Measurements from ENCODE around the gene HLA-A. TPM values are rescaled to one million over a fixed set of nuclear protein-coding genes. Genes with fewer than 3 reads are reported as not detected.

Gene HLA-A
- total RNA-seq: 1,000 to 10,000 TPM; 1,261 to 1,795 TPM

DNA sequence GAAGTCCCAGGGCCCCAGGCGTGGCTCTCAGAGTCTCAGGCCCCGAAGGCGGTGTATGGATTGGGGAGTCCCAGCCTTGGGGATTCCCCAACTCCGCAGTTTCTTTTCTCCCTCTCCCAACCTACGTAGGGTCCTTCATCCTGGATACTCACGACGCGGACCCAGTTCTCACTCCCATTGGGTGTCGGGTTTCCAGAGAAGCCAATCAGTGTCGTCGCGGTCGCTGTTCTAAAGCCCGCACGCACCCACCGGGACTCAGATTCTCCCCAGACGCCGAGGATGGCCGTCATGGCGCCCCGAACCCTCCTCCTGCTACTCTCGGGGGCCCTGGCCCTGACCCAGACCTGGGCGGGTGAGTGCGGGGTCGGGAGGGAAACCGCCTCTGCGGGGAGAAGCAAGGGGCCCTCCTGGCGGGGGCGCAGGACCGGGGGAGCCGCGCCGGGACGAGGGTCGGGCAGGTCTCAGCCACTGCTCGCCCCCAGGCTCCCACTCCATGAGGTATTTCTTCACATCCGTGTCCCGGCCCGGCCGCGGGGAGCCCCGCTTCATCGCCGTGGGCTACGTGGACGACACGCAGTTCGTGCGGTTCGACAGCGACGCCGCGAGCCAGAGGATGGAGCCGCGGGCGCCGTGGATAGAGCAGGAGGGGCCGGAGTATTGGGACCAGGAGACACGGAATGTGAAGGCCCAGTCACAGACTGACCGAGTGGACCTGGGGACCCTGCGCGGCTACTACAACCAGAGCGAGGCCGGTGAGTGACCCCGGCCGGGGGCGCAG is at the start of gene HLA-A:
HLA-A (plus strand) TSS at position 258 of the 778 bp plus-strand sequence; CDS start at position 280, 22 bp downstream.
- Mint-ChIP-seq H3K27ac (peak within 1 kb of the TSS; percentile 99), H3K9me3 (peaks cover 0 to 2% of the 10 kb centered on the region in 2 donors), H3K27me3 (ENCODE audit: low read depth) (no peaks in the 10 kb centered on the region), H3K4me3 (peak within 1 kb of the TSS; percentile 96 to 98), H3K36me3 (ENCODE audit: insufficient read depth in 2 of 2) (peaks cover 36 to 37% of the 10 kb centered on the region in 2 donors), H3K4me1 (ENCODE audit: low read depth) (peaks cover 53% of the 10 kb centered on the region)
- peak; percentile 88 to 90 for ATAC-seq (replicated peaks in 1 of 2)
- peak; percentile 93 to 94 for DNase-seq

DNA sequence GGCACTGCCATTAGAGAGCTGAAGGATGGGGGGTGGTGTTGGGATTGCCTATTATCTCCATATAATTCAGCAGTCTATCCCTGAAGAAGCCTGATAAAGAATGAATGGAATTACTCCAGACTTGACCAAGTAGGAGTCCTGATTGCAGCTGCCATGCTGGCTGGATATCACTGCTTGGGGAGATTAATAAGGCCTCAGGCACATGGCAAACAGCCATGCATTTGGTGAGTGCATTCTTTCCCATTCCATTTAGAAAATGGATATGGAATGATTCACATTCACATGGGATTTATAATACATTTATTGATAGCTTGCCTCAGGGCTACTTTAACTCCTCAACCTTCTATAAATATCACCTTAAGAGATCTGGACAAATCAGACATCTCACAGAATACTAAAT is 49.6 kb upstream of the HLA-A start:
- Mint-ChIP-seq H3K27ac (no peak overlapping the region), H3K36me3 (ENCODE audit: insufficient read depth in 2 of 2) (peaks cover 2% of the 10 kb centered on the region in 2 donors), H3K9me3 (no peaks in the 10 kb centered on the region), H3K4me1 (ENCODE audit: low read depth) (peaks cover 9% of the 10 kb centered on the region), H3K27me3 (ENCODE audit: low read depth) (peaks cover 6% of the 10 kb centered on the region), H3K4me3 (no peak overlapping the region)
- DNase-seq: no peak
- ATAC-seq (replicated peaks in 1 of 2): no peak

DNA sequence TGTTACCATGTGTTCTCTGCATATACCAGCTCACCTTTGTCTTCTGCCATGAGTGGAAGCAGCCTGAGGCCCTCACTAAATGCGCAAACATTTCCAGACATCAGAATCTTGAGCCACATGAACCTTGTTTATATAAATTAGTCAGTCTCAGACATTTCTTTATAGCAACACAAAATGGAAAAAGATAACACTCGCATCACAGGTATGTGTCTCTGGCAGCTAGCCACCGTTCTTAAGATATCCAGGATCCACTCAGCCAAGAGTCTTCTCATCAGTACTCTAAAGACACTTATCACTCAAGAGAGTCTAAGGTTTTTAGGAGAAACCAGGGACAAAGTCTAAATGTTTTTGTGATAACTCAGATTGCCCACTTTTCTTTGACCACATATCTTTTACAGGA is 43.1 kb upstream of the HLA-A start:
- no peak for ATAC-seq (replicated peaks in 1 of 2)
- Mint-ChIP-seq H3K9me3 (peaks cover 0 to 5% of the 10 kb centered on the region in 2 donors), H3K4me1 (ENCODE audit: low read depth) (no peaks in the 10 kb centered on the region)

DNA sequence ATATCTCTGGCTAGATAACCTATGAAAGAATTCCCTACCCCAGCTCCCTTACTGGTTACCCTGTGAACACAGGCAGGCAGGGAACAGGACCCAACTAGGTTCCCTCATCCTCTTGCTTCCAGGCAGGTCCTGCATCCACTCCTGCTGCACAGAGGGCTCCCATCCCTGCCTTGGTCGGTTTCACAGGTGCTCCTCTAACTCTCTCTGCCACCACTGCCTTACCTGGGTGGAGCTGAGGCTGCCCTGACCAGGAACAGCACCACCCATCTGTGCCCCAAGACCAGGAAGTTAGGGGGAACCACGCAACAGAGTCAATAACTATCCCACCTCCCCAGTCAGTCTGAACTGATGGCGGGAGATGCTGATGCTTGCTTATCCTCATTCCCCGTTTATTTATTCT is 37.0 kb upstream of the HLA-A start:
- H3K9me3 Mint-ChIP-seq: no peaks in the 10 kb centered on the region

More for the DNA sequence above, 43.1 kb upstream of the HLA-A start:
- Mint-ChIP-seq H3K4me3 (no peak overlapping the region), H3K27ac (no peak overlapping the region), H3K36me3 (ENCODE audit: insufficient read depth in 2 of 2) (no peaks in the 10 kb centered on the region), H3K27me3 (ENCODE audit: low read depth) (peaks cover 5% of the 10 kb centered on the region)
- no peak for DNase-seq

DNA sequence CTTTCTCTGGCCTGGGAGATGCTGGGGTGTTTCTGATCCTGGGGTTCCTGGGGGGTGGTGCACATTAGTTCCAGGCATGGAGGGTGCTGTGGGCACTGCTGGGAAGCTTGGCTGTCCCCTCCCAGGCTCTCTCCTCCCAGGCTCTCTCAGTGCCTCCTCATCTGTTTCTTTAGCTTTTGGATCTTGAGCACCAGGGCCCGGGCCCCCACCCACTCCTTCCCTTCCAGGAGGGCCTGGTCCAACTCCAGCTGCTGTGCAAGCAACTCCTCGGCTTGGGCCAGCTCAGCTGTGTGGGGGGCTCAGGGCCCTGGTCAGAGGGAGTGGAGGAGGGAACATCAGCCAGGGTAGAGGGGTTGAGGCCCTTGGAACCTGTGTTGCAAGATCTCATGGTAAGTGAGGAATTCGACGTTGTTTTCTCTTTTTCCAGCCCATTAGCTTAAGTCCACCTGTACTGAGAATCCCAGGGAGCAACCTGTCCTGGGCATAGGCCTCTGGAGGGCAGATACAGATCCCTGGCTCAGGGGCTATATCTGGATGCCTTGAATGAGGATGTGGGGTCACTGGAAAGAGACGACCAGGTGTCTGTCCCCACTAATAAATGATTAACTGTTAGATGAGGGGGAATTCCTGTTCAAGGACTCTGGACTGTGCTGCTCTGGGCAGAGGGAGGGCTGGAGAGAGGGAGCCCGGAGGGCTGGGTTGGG is 34.5 kb upstream of the HLA-A start:
- peaks cover 26% of the 10 kb centered on the region for H3K27me3 Mint-ChIP-seq (ENCODE audit: low read depth)
- H3K9me3 Mint-ChIP-seq: no peaks in the 10 kb centered on the region
- no peaks in the 10 kb centered on the region for H3K36me3 Mint-ChIP-seq (ENCODE audit: insufficient read depth in 2 of 2)
- H3K27ac Mint-ChIP-seq: no peak overlapping the region
- DNase-seq (no peak), ATAC-seq (replicated peaks in 1 of 2) (no peak)
- H3K4me1 Mint-ChIP-seq (ENCODE audit: low read depth): peaks cover 20% of the 10 kb centered on the region
- H3K4me3 Mint-ChIP-seq: no peak overlapping the region

More for the DNA sequence above, 37.0 kb upstream of the HLA-A start:
- H3K27ac Mint-ChIP-seq: no peak overlapping the region
- ATAC-seq (replicated peaks in 1 of 2): no peak
- no peak for DNase-seq
- H3K36me3 Mint-ChIP-seq (ENCODE audit: insufficient read depth in 2 of 2): no peaks in the 10 kb centered on the region
- peaks cover 13% of the 10 kb centered on the region for H3K27me3 Mint-ChIP-seq (ENCODE audit: low read depth)
- H3K4me3 Mint-ChIP-seq: no peak overlapping the region
- H3K4me1 Mint-ChIP-seq (ENCODE audit: low read depth): peaks cover 10% of the 10 kb centered on the region

DNA sequence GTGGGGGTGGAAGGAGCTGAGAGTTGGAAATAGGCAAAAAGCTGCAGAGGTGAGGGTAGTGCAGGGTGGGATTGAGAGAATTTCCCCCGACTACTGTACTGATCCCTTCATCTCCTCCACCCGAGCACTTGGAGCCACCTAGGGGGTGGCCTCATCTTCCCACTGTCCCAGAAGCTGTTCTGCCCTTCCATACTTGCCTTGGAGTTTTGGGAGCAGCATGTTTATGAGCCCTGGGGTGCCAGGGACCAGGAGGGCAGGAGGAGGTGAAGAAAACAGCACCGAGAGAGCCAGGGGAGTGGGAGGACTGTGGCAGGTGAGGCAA is 34.0 kb upstream of the HLA-A start:
- H3K4me1 Mint-ChIP-seq (ENCODE audit: low read depth): peaks cover 20% of the 10 kb centered on the region
- H3K27ac Mint-ChIP-seq: no peak overlapping the region
- no peaks in the 10 kb centered on the region for H3K36me3 Mint-ChIP-seq (ENCODE audit: insufficient read depth in 2 of 2)
- ATAC-seq (replicated peaks in 1 of 2): no peak
- no peak for DNase-seq
- no peak overlapping the region for H3K4me3 Mint-ChIP-seq
- peaks cover 31% of the 10 kb centered on the region for H3K27me3 Mint-ChIP-seq (ENCODE audit: low read depth)
- H3K9me3 Mint-ChIP-seq: no peaks in the 10 kb centered on the region

DNA sequence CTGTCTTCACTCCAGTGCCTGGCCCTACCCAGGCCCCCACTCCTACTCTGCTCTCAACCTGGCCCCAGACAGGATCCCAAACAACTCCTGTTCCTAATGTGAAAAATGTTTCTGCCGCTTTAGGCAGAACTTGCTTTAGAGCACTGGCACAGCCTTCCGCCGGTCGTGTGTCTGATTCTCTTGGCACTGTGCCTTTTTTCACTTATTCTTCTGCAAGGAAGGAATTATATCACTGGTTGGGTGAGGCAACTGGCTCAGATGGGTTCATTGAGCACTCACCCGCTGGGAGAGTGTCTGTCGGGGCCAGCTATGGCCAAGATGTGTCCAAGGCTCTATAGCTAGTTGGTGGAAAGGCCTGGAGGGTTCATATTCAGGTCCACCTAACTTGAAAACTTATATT is 33.6 kb upstream of the HLA-A start:
- no peaks in the 10 kb centered on the region for H3K9me3 Mint-ChIP-seq
- H3K27ac Mint-ChIP-seq: no peak overlapping the region
- H3K4me1 Mint-ChIP-seq (ENCODE audit: low read depth): peaks cover 20% of the 10 kb centered on the region
- peaks cover 32% of the 10 kb centered on the region for H3K27me3 Mint-ChIP-seq (ENCODE audit: low read depth)
- no peak for DNase-seq
- H3K4me3 Mint-ChIP-seq: no peak overlapping the region
- no peak for ATAC-seq (replicated peaks in 1 of 2)
- H3K36me3 Mint-ChIP-seq (ENCODE audit: insufficient read depth in 2 of 2): no peaks in the 10 kb centered on the region

DNA sequence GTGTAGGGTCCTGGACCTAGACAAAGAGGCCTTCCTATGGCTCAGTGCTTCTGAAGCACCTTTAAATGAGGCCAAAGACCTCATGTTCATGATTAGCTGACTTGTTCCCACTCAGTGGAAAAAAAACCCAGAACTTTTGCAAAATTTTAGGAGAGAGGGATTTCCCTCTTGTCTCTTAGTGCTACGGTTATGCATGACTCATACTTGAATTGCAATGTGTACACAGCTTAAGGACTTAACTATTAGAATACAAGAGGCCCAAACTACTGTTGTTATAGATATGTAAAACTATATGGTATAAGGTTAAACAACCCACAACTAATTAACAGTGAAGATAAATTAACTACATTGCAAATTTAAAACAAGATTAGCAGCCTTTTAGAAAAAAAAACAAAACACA is 32.3 kb upstream of the HLA-A start:
- DNase-seq: no peak
- Mint-ChIP-seq H3K27ac (no peak overlapping the region), H3K36me3 (ENCODE audit: insufficient read depth in 2 of 2) (no peaks in the 10 kb centered on the region), H3K4me3 (no peak overlapping the region), H3K27me3 (ENCODE audit: low read depth) (peaks cover 32% of the 10 kb centered on the region), H3K4me1 (ENCODE audit: low read depth) (peaks cover 20% of the 10 kb centered on the region), H3K9me3 (no peaks in the 10 kb centered on the region)
- ATAC-seq (replicated peaks in 1 of 2): peak; percentile 48 to 56

DNA sequence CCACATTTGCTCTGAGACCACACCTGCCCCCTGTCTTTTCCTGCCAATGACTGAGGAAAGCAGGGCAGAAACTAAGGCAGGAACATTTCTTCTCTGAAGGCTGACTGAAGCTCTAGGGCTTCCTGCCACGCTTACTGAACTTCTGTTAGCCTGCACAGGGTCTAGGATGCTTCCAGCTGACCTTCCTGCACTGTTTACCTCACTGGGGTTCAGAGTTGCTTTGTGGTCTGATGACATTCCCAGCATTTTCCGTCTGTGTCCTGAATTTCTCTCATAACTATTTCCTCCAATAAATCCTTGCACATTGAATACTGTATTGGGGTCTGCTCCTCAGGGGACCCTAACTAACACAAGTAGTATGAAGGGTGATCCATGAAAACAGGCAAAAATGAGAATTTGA is 29.5 kb upstream of the HLA-A start:
- ATAC-seq (replicated peaks in 1 of 2): no peak
- H3K9me3 Mint-ChIP-seq: no peaks in the 10 kb centered on the region
- DNase-seq: no peak
- no peaks in the 10 kb centered on the region for H3K36me3 Mint-ChIP-seq (ENCODE audit: insufficient read depth in 2 of 2)
- H3K4me1 Mint-ChIP-seq (ENCODE audit: low read depth): peaks cover 20% of the 10 kb centered on the region
- H3K27ac Mint-ChIP-seq: no peak overlapping the region
- H3K4me3 Mint-ChIP-seq: no peak overlapping the region
- peaks cover 19% of the 10 kb centered on the region for H3K27me3 Mint-ChIP-seq (ENCODE audit: low read depth)

DNA sequence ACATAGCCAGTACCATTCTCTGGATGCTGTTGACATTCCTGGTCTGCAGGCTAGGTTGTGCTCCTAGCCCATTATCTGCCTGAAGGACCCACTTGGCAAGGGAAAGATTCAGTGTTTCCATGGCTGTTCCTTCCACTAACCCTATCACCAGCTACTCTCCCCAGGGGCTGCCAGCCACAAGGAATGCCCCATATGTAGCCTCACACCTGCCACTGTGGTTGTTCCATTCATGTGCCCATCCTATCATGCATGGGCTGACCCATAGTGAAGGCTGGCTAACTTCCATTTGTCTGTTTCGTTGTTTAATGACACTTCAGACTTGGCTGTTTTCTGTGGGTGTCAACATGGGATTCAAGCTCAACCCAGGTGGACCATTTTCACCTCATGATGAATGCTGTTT is 25.6 kb upstream of the HLA-A start:
- no peak overlapping the region for H3K27ac Mint-ChIP-seq
- H3K36me3 Mint-ChIP-seq (ENCODE audit: insufficient read depth in 2 of 2): no peaks in the 10 kb centered on the region
- H3K4me3 Mint-ChIP-seq: no peak overlapping the region
- DNase-seq (no peak), ATAC-seq (replicated peaks in 1 of 2) (no peak)
- no peaks in the 10 kb centered on the region for H3K9me3 Mint-ChIP-seq
- H3K27me3 Mint-ChIP-seq (ENCODE audit: low read depth): peaks cover 17% of the 10 kb centered on the region
- H3K4me1 Mint-ChIP-seq (ENCODE audit: low read depth): no peaks in the 10 kb centered on the region

DNA sequence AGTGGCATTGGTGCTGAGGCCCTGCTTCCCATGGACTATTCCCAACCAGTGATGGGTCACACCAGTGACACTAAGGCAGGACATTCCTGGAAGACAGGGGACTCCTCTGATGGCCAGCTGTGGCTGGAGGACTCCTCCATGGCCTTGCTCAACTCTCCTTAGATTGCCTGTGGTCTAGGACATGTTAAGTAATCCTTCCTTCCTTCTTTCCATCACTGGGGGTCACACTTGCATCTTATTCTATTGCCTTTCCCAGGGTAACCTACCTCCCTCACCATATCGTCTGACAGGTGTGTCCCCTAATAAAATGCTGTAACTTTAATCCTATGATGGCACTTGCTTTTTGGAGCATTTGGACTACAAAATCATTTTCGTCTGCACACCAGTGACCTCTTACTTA is 24.5 kb upstream of the HLA-A start:
- H3K4me3 Mint-ChIP-seq: no peak overlapping the region
- H3K27me3 Mint-ChIP-seq (ENCODE audit: low read depth): peaks cover 6% of the 10 kb centered on the region
- no peak overlapping the region for H3K27ac Mint-ChIP-seq
- DNase-seq: no peak
- no peaks in the 10 kb centered on the region for H3K36me3 Mint-ChIP-seq (ENCODE audit: insufficient read depth in 2 of 2)
- no peak for ATAC-seq (replicated peaks in 1 of 2)
- H3K4me1 Mint-ChIP-seq (ENCODE audit: low read depth): no peaks in the 10 kb centered on the region
- H3K9me3 Mint-ChIP-seq: no peaks in the 10 kb centered on the region

DNA sequence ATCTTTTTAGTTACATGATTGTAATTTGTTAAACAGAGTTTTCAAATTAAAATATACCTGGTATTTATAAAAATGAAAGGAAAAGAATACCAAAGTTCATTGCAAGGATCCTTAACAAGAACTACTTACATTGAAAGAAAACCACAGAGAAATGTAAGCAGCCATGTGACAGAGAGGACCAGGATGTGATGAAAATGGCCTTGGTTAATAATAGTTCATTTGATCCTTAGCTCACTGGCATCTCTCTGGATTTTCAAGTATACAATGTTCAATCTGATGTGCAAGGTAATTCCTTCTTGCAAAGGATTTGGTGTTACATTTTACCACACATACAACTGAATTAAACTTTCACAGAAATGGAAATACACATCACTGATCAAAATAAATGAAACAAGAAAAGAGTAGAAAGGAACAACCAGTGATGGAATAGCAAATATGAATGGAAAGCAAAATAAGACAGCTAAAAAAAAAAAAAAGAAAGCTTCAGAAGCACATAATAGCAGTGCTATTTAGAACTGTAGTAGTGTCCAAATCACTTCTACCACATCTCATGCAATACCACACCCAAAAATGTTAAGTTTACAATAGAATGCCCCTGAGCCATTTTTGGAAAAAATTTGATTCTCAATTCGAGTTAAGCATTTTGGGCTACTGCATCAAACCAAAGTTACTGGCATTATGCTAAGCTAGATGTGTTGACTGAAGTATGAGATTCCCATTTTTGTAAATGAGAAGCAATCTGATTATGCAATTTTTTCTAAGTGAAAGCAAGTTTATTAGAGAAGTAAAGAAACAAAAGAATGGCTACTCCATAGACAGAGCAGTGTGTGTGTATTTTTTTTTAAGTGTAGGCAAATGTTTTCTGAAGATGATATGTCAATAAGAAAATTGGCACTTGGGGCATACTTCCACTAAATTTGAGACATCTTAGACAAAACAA is 22.6 kb upstream of the HLA-A start:
- peaks cover 9% of the 10 kb centered on the region for H3K4me1 Mint-ChIP-seq (ENCODE audit: low read depth)
- no peaks in the 10 kb centered on the region for H3K9me3 Mint-ChIP-seq
- no peaks in the 10 kb centered on the region for H3K36me3 Mint-ChIP-seq (ENCODE audit: insufficient read depth in 2 of 2)
- H3K27me3 Mint-ChIP-seq (ENCODE audit: low read depth): no peaks in the 10 kb centered on the region
- DNase-seq (no peak), ATAC-seq (replicated peaks in 1 of 2) (no peak)
- no peak overlapping the region for H3K27ac Mint-ChIP-seq
- no peak overlapping the region for H3K4me3 Mint-ChIP-seq

DNA sequence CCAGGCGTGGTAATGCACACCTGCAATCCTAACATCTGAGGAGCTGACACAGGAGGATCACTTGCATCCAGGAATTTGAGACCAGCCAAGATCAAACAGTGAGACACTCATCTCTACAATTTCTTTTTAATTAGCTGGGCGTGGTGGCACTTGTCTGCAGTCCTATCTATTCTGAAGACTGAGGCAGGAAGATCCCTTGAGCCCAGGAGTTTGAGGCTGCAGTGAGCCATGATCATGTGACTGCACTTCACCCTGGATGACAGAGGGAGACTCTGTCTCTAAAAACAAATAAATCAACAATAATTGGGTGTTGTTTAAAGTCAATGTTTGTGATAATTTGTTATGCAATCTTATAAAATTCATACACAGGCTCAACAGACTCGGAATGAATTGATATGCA is 18.0 kb upstream of the HLA-A start:
- no peak for ATAC-seq (replicated peaks in 1 of 2)
- H3K36me3 Mint-ChIP-seq (ENCODE audit: insufficient read depth in 2 of 2): peaks cover 2 to 3% of the 10 kb centered on the region in 2 donors
- H3K4me3 Mint-ChIP-seq: no peak overlapping the region
- H3K9me3 Mint-ChIP-seq: no peaks in the 10 kb centered on the region
- no peak for DNase-seq
- H3K27ac Mint-ChIP-seq: no peak overlapping the region
- peaks cover 48% of the 10 kb centered on the region for H3K4me1 Mint-ChIP-seq (ENCODE audit: low read depth)
- H3K27me3 Mint-ChIP-seq (ENCODE audit: low read depth): no peaks in the 10 kb centered on the region
